ENCODE results near the gene A4GALT. TPM values are rescaled to one million over a fixed set of nuclear protein-coding genes. Genes with fewer than 3 reads are reported as not detected.
"Not testable (repeated sequence)": the region's sequence is repeated elsewhere in the genome, so short reads cannot be mapped to it uniquely, and the experiment has no call there.

A4GALT gene
- total and polyA plus RNA-seq, 11 donors: 30.7 to 230 (median 67.2) TPM

DNA sequence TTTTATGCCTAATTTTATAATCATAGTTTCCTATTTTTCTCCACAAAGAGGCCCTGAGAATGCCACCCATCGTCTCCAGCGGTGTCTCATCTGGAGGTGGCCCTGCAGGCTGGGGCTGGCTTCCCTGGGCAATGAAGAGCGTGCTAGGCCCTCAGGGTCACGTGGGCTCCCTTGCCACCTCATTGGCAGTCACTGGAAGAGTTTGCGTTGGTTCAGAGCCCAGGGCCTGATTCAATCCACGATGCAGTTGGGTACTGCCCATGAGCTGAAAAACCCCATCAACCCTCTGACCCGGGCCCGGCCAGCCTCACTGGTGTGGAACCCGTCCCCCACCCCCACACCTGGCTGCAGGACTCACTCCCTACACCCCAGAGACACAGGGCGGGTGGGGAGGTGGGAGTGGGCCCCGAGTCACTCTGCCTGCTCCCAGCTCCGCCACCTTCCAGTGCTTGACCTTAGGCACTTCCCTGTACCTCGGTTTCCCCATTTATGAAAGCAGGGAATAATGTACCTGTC lies 43.4 kb upstream of the A4GALT start:
- ATAC-seq (no peak), DNase-seq (no peak)
- H3K9me3 ChIP-seq: no peaks in the 10 kb centered on the region
- intact Hi-C loops (cut with DNase I): no loop called here
- H3K27ac ChIP-seq: no peak overlapping the region
- peaks cover 0 to 8% (median 0%) of the 10 kb centered on the region in 12 donors for H3K4me1 ChIP-seq
- TF ChIP-seq, protein P1, sequence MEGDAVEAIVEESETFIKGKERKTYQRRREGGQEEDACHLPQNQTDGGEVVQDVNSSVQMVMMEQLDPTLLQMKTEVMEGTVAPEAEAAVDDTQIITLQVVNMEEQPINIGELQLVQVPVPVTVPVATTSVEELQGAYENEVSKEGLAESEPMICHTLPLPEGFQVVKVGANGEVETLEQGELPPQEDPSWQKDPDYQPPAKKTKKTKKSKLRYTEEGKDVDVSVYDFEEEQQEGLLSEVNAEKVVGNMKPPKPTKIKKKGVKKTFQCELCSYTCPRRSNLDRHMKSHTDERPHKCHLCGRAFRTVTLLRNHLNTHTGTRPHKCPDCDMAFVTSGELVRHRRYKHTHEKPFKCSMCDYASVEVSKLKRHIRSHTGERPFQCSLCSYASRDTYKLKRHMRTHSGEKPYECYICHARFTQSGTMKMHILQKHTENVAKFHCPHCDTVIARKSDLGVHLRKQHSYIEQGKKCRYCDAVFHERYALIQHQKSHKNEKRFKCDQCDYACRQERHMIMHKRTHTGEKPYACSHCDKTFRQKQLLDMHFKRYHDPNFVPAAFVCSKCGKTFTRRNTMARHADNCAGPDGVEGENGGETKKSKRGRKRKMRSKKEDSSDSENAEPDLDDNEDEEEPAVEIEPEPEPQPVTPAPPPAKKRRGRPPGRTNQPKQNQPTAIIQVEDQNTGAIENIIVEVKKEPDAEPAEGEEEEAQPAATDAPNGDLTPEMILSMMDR (IDR thresholded peaks at IDR 0.05): no peak
- no peak for TF ChIP-seq POLR2A (IDR thresholded peaks at IDR 0.05)
- 88 to 97% (median 92%) methylated on average over 13 of the region's 13 CpGs for WGBS, 4 donors
- no peaks in the 10 kb centered on the region for H3K36me3 ChIP-seq
- H3K27me3 ChIP-seq: no peaks in the 10 kb centered on the region
- H3K4me3 ChIP-seq: no peak overlapping the region

DNA sequence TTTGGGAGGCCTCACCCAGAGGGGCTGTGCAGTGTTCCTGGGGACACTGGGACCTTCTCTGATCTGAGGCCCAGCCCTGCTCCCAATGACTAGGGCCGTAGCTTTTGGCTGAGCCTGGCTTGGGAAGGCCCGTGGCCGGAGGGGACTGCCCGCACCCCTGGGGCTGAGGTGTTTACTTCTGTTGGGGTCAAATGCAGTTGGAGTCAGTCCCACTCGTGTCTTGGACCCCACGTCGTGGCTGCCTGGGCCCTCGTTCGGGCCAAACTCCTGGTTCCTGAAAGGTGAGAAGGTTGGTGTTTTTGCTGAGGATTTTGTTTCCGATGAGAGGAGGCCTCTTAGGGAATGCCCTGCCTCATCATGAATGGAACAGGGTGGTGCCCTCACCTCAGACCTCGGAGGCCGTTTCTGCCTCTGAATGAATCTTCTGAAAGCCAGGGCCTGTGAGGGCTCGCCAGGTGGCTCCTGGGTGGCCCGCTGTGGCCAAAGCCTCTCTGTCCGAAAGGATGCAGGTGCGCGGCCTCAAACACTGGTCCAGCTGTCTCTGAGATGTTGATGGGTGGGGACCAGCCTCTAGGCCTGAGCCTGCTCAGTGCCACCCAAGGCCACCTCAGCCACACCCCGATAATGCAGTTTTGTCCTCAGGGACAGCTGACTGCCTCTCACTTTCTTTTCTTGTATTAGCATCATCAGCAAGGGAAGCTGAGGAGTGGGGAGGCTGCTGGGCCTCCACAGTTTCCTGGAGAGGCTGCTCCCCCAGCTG lies 40.3 kb upstream of the A4GALT start:
- TF ChIP-seq POLR2A (IDR thresholded peaks at IDR 0.05): no peak
- TF ChIP-seq, protein P1 (IDR thresholded peaks at IDR 0.05): no peak
- Histone ChIP-seq H3K27ac (no peak overlapping the region), H3K36me3 (no peaks in the 10 kb centered on the region), H3K9me3 (no peaks in the 10 kb centered on the region), H3K4me3 (no peak overlapping the region), H3K4me1 (no peaks in the 10 kb centered on the region), H3K27me3 (no peaks in the 10 kb centered on the region)
- 82 to 89% (median 85%) methylated on average over 13 to 18 of the region's 18 CpGs for whole genome bisulfite sequencing, 4 donors
- ATAC-seq (no peak), DNase-seq (no peak)
- intact Hi-C loops (cut with DNase I): no loop called here

DNA sequence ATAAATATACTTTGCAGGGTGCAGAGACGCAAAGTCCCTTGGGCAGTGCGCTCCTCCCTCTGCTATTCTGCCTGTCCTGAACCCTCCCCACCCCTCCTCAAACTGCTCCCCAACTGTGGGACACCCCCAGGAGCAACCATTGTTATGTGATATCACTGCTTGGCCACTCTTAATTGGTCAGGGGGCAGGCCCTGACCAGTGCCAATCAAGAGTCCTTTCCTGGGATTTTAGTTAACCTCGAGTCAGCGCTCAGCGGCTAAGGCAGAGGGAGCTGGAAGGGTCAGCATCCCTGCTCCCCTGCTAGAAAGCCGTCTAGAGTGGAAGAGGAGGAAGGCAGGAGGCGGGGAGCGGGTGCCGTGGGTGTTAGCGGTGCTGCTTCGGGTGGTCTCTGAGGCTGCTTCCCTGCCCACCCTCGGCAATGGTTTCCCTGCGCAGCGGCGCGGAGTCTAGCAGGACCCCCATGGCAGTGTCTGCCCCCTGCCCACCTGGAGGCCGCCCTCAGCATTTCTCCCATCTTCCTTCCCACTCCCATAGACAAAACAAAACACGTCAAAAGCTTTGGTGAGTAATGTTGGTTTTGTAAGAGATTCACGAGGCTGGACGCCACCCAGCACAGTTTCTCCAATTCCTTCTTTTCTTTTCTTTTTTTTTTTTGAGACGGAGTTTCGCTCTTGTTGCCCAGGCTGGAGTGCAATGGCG lies 38.4 kb upstream of the A4GALT start:
- Histone ChIP-seq H3K9me3 (no peaks in the 10 kb centered on the region), H3K4me1 (peaks cover 0 to 9% (median 2%) of the 10 kb centered on the region in 12 donors), H3K4me3 (no peak overlapping the region), H3K36me3 (no peaks in the 10 kb centered on the region), H3K27ac (no peak overlapping the region), H3K27me3 (no peaks in the 10 kb centered on the region)
- TF ChIP-seq, protein P1 (IDR thresholded peaks at IDR 0.05): no peak
- DNase-seq: no peak
- WGBS, 4 donors: 91 to 93% (median 92%) methylated on average over 23 of the region's 23 CpGs
- ATAC-seq: no peak
- intact Hi-C loops (cut with DNase I): no loop called here

DNA sequence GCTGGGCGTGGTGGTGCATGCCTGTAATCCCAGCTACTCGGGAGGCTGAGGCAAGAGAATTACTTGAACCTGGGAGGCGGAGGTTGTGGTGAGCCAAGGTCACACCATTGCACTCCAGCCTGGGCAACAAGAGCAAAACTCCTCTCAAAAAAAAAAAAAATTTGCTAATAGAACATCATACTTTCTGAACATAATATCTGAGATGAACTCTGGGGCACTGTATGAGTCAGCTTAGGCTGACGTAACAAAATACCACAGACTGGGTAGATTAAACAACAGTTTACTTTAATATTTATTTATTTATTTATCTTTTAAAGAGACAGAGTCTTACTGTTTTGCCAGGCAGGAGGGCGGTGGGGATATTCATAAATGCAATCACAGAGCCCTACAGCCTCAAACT lies 34.9 kb upstream of the A4GALT start:
- WGBS, 4 donors: 83 to 89% (median 88%) methylated on average over 5 of the region's 5 CpGs

DNA sequence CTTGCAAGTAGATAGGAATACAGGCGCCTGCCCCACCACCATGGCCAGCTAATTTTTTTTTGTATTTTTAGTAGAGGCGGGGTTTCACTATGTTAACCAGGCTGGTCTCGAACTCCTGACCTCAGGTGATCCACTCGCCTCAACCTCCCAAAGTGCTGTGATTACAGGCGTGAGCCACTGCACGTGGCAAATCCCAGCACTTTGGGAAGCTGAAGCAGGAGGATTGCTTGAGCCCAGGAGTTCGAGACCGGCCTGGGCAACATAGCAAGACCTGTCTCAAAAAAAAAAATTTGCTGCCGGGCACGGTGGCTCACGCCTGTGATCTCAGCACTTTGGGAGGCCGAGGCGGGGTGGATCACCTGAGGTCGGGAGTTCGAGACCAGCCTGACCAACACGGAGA lies 34.5 kb upstream of the A4GALT start:
- H3K9me3 ChIP-seq; H3K27me3 ChIP-seq; H3K36me3 ChIP-seq; H3K4me3 ChIP-seq; ATAC-seq; intact Hi-C loops (cut with DNase I); DNase-seq; H3K27ac ChIP-seq: not testable (repeated sequence)
- H3K4me1 ChIP-seq: peaks cover 4 to 28% (median 20%) of the 10 kb centered on the region in 12 donors
- WGBS, 4 donors: 93 to 97% (median 95%) methylated on average over 15 to 16 of the region's 16 CpGs

More for the DNA sequence above, 34.9 kb upstream of the A4GALT start:
- ATAC-seq: peak in 1 of 4 donors; percentile 21
- H3K4me3 ChIP-seq; H3K9me3 ChIP-seq; H3K27ac ChIP-seq; intact Hi-C loops (cut with DNase I); H3K36me3 ChIP-seq; DNase-seq; H3K27me3 ChIP-seq: not testable (repeated sequence)
- peaks cover 4 to 28% (median 20%) of the 10 kb centered on the region in 12 donors for H3K4me1 ChIP-seq

Measured in heart left ventricle (tissue), 16 donors.